IPS DF 6.9 (cell line): Measurements from ENCODE around the gene LCNL1.

Source experiments
- DNase-seq: peaks from one replicate; pipeline ENCODE4 v3.0.0-alpha.2; 2013; ENCODE audit warnings: low read depth, low spot score
- H3K27ac ChIP-seq: one replicate; pipeline ENCODE4 v1.5.1; 2013; ENCODE audit warnings: low read length, control low read depth
- H3K27me3 ChIP-seq: 2 replicates; pipeline ENCODE4 v1.6.1; 2013; ENCODE audit warnings: mild to moderate bottlenecking, low read length; ENCODE audit not compliant: control insufficient read depth, insufficient read depth
- H3K36me3 ChIP-seq: 2 replicates; pipeline ENCODE4 v1.6.1; 2013; ENCODE audit warnings: low read length; ENCODE audit not compliant: control insufficient read depth, insufficient read depth
- H3K4me1 ChIP-seq: 2 replicates; pipeline ENCODE4 v1.6.1; 2013; ENCODE audit warnings: low read length; ENCODE audit not compliant: control insufficient read depth, insufficient read depth
- H3K4me3 ChIP-seq: 2 replicates; pipeline ENCODE4 v1.5.1; 2013; ENCODE audit warnings: mild to moderate bottlenecking, low read length
- H3K9me3 ChIP-seq: 2 replicates; pipeline ENCODE4 v1.6.1; 2013; ENCODE audit warnings: low read length, inconsistent platforms; ENCODE audit not compliant: control insufficient read depth, insufficient read depth
- WGBS: extraction: QIAGEN DNeasy Blood & Tissue Kit; methylation state at CpG from one replicate; pipeline ENCODE4 v1.1.7; 2013; ENCODE audit warnings: mixed read lengths, missing lambda C conversion rate; ENCODE audit not compliant: insufficient read length, insufficient coverage; 5-methylcytosine and 5-hydroxymethylcytosine counted together

Gene LCNL1

GRCh38 chr9:136984464-136985026 is 1.8 kb downstream of the LCNL1 start:
- H3K36me3 ChIP-seq: no peaks in the 10 kb centered on the region
- DNase-seq: no peak
- peak overlapping the region; percentile 10; the same call in 1 of the 2 replicates for H3K4me3 ChIP-seq
- peaks cover 8% of the 10 kb centered on the region; the same call in 1 of the 2 replicates for H3K27me3 ChIP-seq
- H3K27ac ChIP-seq: no peak overlapping the region
- H3K9me3 ChIP-seq: no peaks in the 10 kb centered on the region
- no CpG with 5 or more reads among the region's 29 CpGs for WGBS
- no peaks in the 10 kb centered on the region; the same call in 1 of the 2 replicates for H3K4me1 ChIP-seq

- no peak for DNase-seq
- no peaks in the 10 kb centered on the region for H3K36me3 ChIP-seq
- H3K27ac ChIP-seq: no peak overlapping the region
- peak overlapping the region; percentile 10; the same call in 1 of the 2 replicates for H3K4me3 ChIP-seq
- no peaks in the 10 kb centered on the region for H3K9me3 ChIP-seq
- no CpG with 5 or more reads among the region's 48 CpGs for WGBS
- peaks cover 8% of the 10 kb centered on the region; the same call in 1 of the 2 replicates for H3K27me3 ChIP-seq
- H3K4me1 ChIP-seq: no peaks in the 10 kb centered on the region; the same call in 1 of the 2 replicates
Measured at GRCh38 chr9:136985027-136985602, 2.3 kb downstream of the LCNL1 start.

GRCh38 chr9:136985853-136986252 is 3.1 kb downstream of the LCNL1 start:
- Histone ChIP-seq H3K4me1 (no peaks in the 10 kb centered on the region; the same call in 1 of the 2 replicates), H3K27ac (no peak overlapping the region), H3K36me3 (no peaks in the 10 kb centered on the region), H3K4me3 (no peak overlapping the region; the same call in 1 of the 2 replicates), H3K9me3 (no peaks in the 10 kb centered on the region), H3K27me3 (peaks cover 8% of the 10 kb centered on the region; the same call in 1 of the 2 replicates)
- WGBS: no CpG with 5 or more reads among the region's 33 CpGs
- no peak for DNase-seq

GRCh38 chr9:136988872-136989271 is 6.1 kb downstream of the LCNL1 start:
- Histone ChIP-seq H3K27ac (no peak overlapping the region), H3K4me1 (peaks cover 3% of the 10 kb centered on the region; the same call in 1 of the 2 replicates), H3K9me3 (no peaks in the 10 kb centered on the region), H3K36me3 (no peaks in the 10 kb centered on the region; the same call in 1 of the 2 replicates), H3K4me3 (no peak overlapping the region), H3K27me3 (peaks cover 8% of the 10 kb centered on the region; the same call in 1 of the 2 replicates)
- no CpG with 5 or more reads among the region's 4 CpGs for WGBS
- no peak for DNase-seq

- H3K4me1 ChIP-seq: peaks cover 7% of the 10 kb centered on the region
- WGBS: no CpG with 5 or more reads among the region's 10 CpGs
Measured at GRCh38 chr9:136990242-136990911, 7.6 kb downstream of the LCNL1 start.

GRCh38 chr9:136991993-136992818 is 9.4 kb downstream of the LCNL1 start, which contains the start of gene PAXX:
PAXX (plus strand) TSS chr9:136992422; CDS start chr9:136992444, 22 bp downstream.
- H3K27me3 ChIP-seq: no peaks in the 10 kb centered on the region; the same call in 1 of the 2 replicates
- no peak for DNase-seq
- H3K27ac ChIP-seq: no peak within 1 kb of the TSS
- peaks cover 15% of the 10 kb centered on the region for H3K4me1 ChIP-seq
- no peaks in the 10 kb centered on the region for H3K9me3 ChIP-seq
- H3K36me3 ChIP-seq: no peaks in the 10 kb centered on the region; the same call in 1 of the 2 replicates
- no CpG with 5 or more reads among the region's 92 CpGs for WGBS
- peak within 1 kb of the TSS; percentile 75 for H3K4me3 ChIP-seq

More at GRCh38 chr9:136990242-136990911, 7.6 kb downstream of the LCNL1 start:
- DNase-seq: no peak
- Histone ChIP-seq H3K36me3 (no peaks in the 10 kb centered on the region; the same call in 1 of the 2 replicates), H3K27ac (no peak overlapping the region), H3K9me3 (no peaks in the 10 kb centered on the region), H3K4me3 (no peak overlapping the region), H3K27me3 (peaks cover 4% of the 10 kb centered on the region; the same call in 1 of the 2 replicates)

- Histone ChIP-seq H3K36me3 (no peaks in the 10 kb centered on the region; the same call in 1 of the 2 replicates), H3K4me1 (peaks cover 18% of the 10 kb centered on the region), H3K4me3 (peak overlapping the region; percentile 75; the same call in 1 of the 2 replicates), H3K27ac (no peak overlapping the region), H3K27me3 (no peaks in the 10 kb centered on the region; the same call in 1 of the 2 replicates), H3K9me3 (no peaks in the 10 kb centered on the region)
- no CpG with 5 or more reads among the region's 18 CpGs for WGBS
- DNase-seq: no peak
Measured at GRCh38 chr9:136992819-136993369, 10.1 kb downstream of the LCNL1 start.

- WGBS: no CpG with 5 or more reads among the region's 54 CpGs
- Histone ChIP-seq H3K27ac (no peak overlapping the region), H3K4me3 (peak overlapping the region; percentile 31; the same call in 1 of the 2 replicates), H3K36me3 (no peaks in the 10 kb centered on the region; the same call in 1 of the 2 replicates), H3K9me3 (no peaks in the 10 kb centered on the region), H3K27me3 (no peaks in the 10 kb centered on the region; the same call in 1 of the 2 replicates), H3K4me1 (peaks cover 18% of the 10 kb centered on the region)
- DNase-seq: no peak
Measured at GRCh38 chr9:136994180-136994887, 11.5 kb downstream of the LCNL1 start.

- peaks cover 18% of the 10 kb centered on the region for H3K4me1 ChIP-seq
- no peaks in the 10 kb centered on the region; the same call in 1 of the 2 replicates for H3K27me3 ChIP-seq
- WGBS: no CpG with 5 or more reads among the region's 40 CpGs
- H3K27ac ChIP-seq: no peak overlapping the region
- H3K36me3 ChIP-seq: no peaks in the 10 kb centered on the region; the same call in 1 of the 2 replicates
- DNase-seq: no peak
- peak overlapping the region; percentile 31 for H3K4me3 ChIP-seq
- H3K9me3 ChIP-seq: no peaks in the 10 kb centered on the region
Measured at GRCh38 chr9:136994888-136995230, 12.1 kb downstream of the LCNL1 start.
